ENCODE measurements around the gene COA6.

- TF ChIP-seq CTCF (IDR thresholded peaks at IDR 0.05; ENCODE audit: insufficient read depth, low read length) = no peak
- TF ChIP-seq GABPA (IDR thresholded peaks at IDR 0.05; ENCODE audit: low read depth) = no peak
- no peak for TF ChIP-seq SPI1 (IDR thresholded peaks at IDR 0.05; ENCODE audit: borderline replicate concordance, low read depth)
- no peak for TF ChIP-seq REST (IDR thresholded peaks at IDR 0.05; ENCODE audit: insufficient replicate concordance, low read depth)
Measured at GRCh38 chr1:234400773-234401172, 27.5 kb downstream of the COA6 start.

All from HL-60 (cell line).